Prostate gland (tissue), 2 donors: ENCODE measurements around the gene TMC2. TPM values are rescaled to one million over a fixed set of nuclear protein-coding genes. Genes with fewer than 3 reads are reported as not detected.

Source experiments
- DNase-seq: peaks from one replicate; pipeline ENCODE4 v3.0.0-alpha.2; 2019; ENCODE audit warnings: low spot score
- H3K27ac ChIP-seq, 2 donors: fragments of 200-600 bp; sonication (generic); 2 replicates each; pipeline ENCODE4 v1.5.1; 2017 to 2019
- H3K27me3 ChIP-seq: fragments of 200-600 bp; sonication (generic); replicated peaks from 2 replicates; pipeline ENCODE4 v1.5.1; 2019; ENCODE audit not compliant: insufficient read depth
- H3K36me3 ChIP-seq, 2 donors: fragments of 200-600 bp; sonication (generic); 1 replicate in 1 of 2; 2 replicates in 1 of 2; pipeline versions ENCODE4 v1.5.1 to v1.8.1; 2017 to 2019
- H3K4me1 ChIP-seq: fragments of 200-600 bp; sonication (generic); replicated peaks from 2 replicates; pipeline ENCODE4 v1.5.1; 2019
- H3K4me3 ChIP-seq, 2 donors: fragments of 200-600 bp; sonication (generic); 2 replicates each; pipeline ENCODE4 v1.5.1; 2017 to 2019
- H3K9me3 ChIP-seq: fragments of 200-600 bp; sonication (generic); 2 replicates; pipeline ENCODE4 v1.5.1; 2017
- POLR2A ChIP-seq: fragments of 450-650 bp; IDR thresholded peaks from one replicate; pipeline ENCODE4 v1.6.1; 2016; ENCODE audit warnings: antibody characterized with exemption, mild to moderate bottlenecking
- POLR2AphosphoS5 ChIP-seq: sonication (generic); formaldehyde crosslinking; IDR thresholded peaks from one replicate; pipeline ENCODE4 v1.6.1; 2017; ENCODE audit warnings: antibody characterized with exemption
- WGBS: methylation state at CpG from one replicate; pipeline ENCODE4 v1.1.5; 2018; 5-methylcytosine and 5-hydroxymethylcytosine counted together
- intact Hi-C: fragments of 100-400 bp; cut with DNase I; formaldehyde crosslinking; loops from one replicate; pipeline ENCODE4 v1.14.2; 2022
- total RNA-seq, 2 donors: library from RNA; depleted of rRNA; stranded (reverse); fragments of >200 nt; gene quantifications; one replicate each; pipeline ENCODE4 v1.1.0, GENCODE V29; 2016
- TF ChIP-seq, protein P1 (sequence below), 4 experiments: fragments of 200-600 bp in 2 of 4; fragments of 450-650 bp in 2 of 4; sonication (generic) in 2 of 4; IDR thresholded peaks; 1 replicate in 3 of 4; 2 replicates in 1 of 4; pipeline ENCODE4 v1.5.1; 2016 to 2019; ENCODE audit warnings: antibody characterized with exemption in 4 of 4, mild to moderate bottlenecking in 2 of 4, moderate library complexity in 2 of 4

The TMC2 gene
- total RNA-seq, 2 donors from 2014 or later: 0.23 TPM; not detected in 1

GRCh38 chr20:2624190-2624589 is 87.8 kb downstream of the TMC2 start:
- H3K9me3 ChIP-seq: no peaks in the 10 kb centered on the region
- DNase-seq: no peak
- peaks cover 2% of the 10 kb centered on the region for H3K27me3 ChIP-seq
- TF ChIP-seq POLR2A (no peak), POLR2AphosphoS5 (no peak)
- TF ChIP-seq, protein P1, sequence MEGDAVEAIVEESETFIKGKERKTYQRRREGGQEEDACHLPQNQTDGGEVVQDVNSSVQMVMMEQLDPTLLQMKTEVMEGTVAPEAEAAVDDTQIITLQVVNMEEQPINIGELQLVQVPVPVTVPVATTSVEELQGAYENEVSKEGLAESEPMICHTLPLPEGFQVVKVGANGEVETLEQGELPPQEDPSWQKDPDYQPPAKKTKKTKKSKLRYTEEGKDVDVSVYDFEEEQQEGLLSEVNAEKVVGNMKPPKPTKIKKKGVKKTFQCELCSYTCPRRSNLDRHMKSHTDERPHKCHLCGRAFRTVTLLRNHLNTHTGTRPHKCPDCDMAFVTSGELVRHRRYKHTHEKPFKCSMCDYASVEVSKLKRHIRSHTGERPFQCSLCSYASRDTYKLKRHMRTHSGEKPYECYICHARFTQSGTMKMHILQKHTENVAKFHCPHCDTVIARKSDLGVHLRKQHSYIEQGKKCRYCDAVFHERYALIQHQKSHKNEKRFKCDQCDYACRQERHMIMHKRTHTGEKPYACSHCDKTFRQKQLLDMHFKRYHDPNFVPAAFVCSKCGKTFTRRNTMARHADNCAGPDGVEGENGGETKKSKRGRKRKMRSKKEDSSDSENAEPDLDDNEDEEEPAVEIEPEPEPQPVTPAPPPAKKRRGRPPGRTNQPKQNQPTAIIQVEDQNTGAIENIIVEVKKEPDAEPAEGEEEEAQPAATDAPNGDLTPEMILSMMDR (IDR thresholded peaks at IDR 0.05): no peak
- H3K27ac ChIP-seq: no peak overlapping the region
- H3K36me3 ChIP-seq: no peaks in the 10 kb centered on the region
- intact Hi-C loops: no loop called here
- no peak overlapping the region for H3K4me3 ChIP-seq
- no peaks in the 10 kb centered on the region for H3K4me1 ChIP-seq
- WGBS: 82% methylated on average over 4 of the region's 4 CpGs

GRCh38 chr20:2625062-2625461 is 88.7 kb downstream of the TMC2 start:
- peaks cover 2% of the 10 kb centered on the region for H3K27me3 ChIP-seq
- H3K4me3 ChIP-seq: no peak overlapping the region
- no peak for DNase-seq
- TF ChIP-seq POLR2A: no peak
- TF ChIP-seq, protein P1 (IDR thresholded peaks at IDR 0.05): no peak
- TF ChIP-seq POLR2AphosphoS5: no peak
- no peaks in the 10 kb centered on the region for H3K4me1 ChIP-seq
- no peaks in the 10 kb centered on the region for H3K9me3 ChIP-seq
- intact Hi-C loops: no loop called here
- WGBS: 64% methylated on average over 2 of the region's 2 CpGs
- no peaks in the 10 kb centered on the region for H3K36me3 ChIP-seq
- no peak overlapping the region for H3K27ac ChIP-seq

DNA sequence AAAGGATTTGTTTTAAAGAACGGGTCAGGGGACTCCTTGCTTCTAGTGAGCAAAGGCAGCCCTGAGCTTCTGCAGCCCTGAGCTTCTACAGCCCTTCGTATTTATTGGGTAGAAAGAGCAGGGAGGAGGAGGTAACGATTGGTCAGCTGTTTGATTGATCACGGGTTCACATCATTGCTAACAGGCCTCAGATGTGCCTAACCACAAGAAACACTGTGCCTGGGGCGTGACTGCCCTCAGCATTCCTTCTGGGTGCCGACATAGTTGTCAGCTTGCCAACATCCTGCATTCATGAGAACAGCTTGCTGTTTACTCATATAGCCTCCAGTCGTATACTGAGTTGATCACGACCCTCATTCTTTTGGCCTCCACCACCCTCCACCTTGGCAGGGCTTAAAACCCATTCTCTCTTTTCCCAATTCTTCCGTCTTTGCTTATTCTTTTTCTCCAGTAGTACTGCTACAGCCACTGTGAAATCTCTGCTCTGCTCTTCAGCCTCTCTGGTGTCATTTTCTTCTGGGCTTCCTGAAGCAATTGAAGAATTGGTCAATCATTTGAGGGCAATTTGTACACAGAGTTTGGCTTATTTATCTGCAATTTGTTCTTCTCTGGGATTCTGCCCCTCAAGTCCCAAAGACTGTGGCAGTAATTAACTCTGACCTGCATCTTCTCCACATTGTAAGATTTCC is 90.6 kb downstream of the TMC2 start:
- H3K4me3 ChIP-seq: no peak overlapping the region
- no peaks in the 10 kb centered on the region for H3K9me3 ChIP-seq
- no peak for DNase-seq
- no peaks in the 10 kb centered on the region for H3K36me3 ChIP-seq
- intact Hi-C loops: no loop called here
- WGBS: 51% methylated on average over 9 of the region's 9 CpGs
- no peaks in the 10 kb centered on the region for H3K27me3 ChIP-seq
- H3K27ac ChIP-seq: no peak overlapping the region
- no peaks in the 10 kb centered on the region for H3K4me1 ChIP-seq
- no peak for TF ChIP-seq POLR2AphosphoS5
- TF ChIP-seq POLR2A: no peak
- TF ChIP-seq, protein P1 (IDR thresholded peaks at IDR 0.05): no peak

- intact Hi-C loops: no loop called here
- no peak for DNase-seq
- H3K4me3 ChIP-seq: no peak overlapping the region
- no peak overlapping the region for H3K27ac ChIP-seq
- 27% methylated on average over 1 of the region's 1 CpG for WGBS
- no peaks in the 10 kb centered on the region for H3K4me1 ChIP-seq
- TF ChIP-seq POLR2A: no peak
- no peak for TF ChIP-seq POLR2AphosphoS5
- TF ChIP-seq, protein P1 (IDR thresholded peaks at IDR 0.05): no peak
- no peaks in the 10 kb centered on the region for H3K36me3 ChIP-seq
- H3K9me3 ChIP-seq: no peaks in the 10 kb centered on the region
- no peaks in the 10 kb centered on the region for H3K27me3 ChIP-seq
Observed at GRCh38 chr20:2631228-2631627, 94.9 kb downstream of the TMC2 start.

DNA sequence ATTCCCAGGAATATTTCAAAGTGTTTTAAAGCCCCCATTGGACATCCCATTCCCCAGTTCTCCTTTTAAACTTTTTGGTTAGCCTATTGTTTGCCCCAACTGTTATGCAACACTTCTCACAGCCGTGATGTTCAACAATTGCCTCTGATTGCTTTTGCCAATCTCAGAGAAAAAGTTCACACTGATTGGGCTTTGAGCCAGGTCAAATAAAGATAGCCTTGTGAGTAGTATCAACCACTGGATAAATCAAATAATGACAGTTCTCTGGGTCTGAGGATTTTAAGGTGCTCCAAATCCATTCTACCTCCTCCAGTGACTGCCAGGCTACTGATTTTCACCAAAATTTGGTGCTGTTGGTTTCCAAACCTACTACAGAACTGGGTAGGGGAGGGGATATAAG is 97.0 kb downstream of the TMC2 start:
- 14% methylated on average over 1 of the region's 1 CpG for WGBS
- no peak for DNase-seq
- intact Hi-C loops: no loop called here

More for the DNA sequence above, 97.0 kb downstream of the TMC2 start:
- Histone ChIP-seq H3K4me1 (no peaks in the 10 kb centered on the region), H3K27ac (no peak overlapping the region), H3K4me3 (no peak overlapping the region), H3K36me3 (no peaks in the 10 kb centered on the region), H3K27me3 (no peaks in the 10 kb centered on the region), H3K9me3 (no peaks in the 10 kb centered on the region)
- TF ChIP-seq, protein P1 (IDR thresholded peaks at IDR 0.05): no peak
- no peak for TF ChIP-seq POLR2A
